Measurements from ENCODE around the gene KMT2E.

- TF ChIP-seq CTCF (IDR thresholded peaks at IDR 0.05; ENCODE audit: insufficient read depth, low read depth, low read length) (peak; percentile 12), EZH2 (IDR thresholded peaks at IDR 0.05; ENCODE audit: insufficient read depth, low read length) (no peak)
These were observed 122.2 kb downstream of the KMT2E start for GRCh38 chr7:105136221-105136620.
